Osteocyte (in vitro differentiated cells): ENCODE measurements around the gene ZNF225. TPM values are rescaled to one million over a fixed set of nuclear protein-coding genes. Genes with fewer than 3 reads are reported as not detected.
A peak's percentile ranks its signal among the peaks of the same experiment; 100 is the strongest.
"Not testable (repeated sequence)": the region's sequence is repeated elsewhere in the genome, so short reads cannot be mapped to it uniquely, and the experiment has no call there.

Experiments used
- DNase-seq: peaks from one replicate; pipeline ENCODE4 v3.0.0; 2021; ENCODE audit warnings: mixed read lengths; ENCODE audit not compliant: unreplicated experiment; ENCODE audit errors: extremely low spot score
- H3K27ac Mint-ChIP-seq: one replicate; pipeline ENCODE4 v1.8.0; 2021; ENCODE audit warnings: mild to moderate bottlenecking, mixed read lengths; ENCODE audit not compliant: unreplicated experiment
- H3K27me3 Mint-ChIP-seq: one replicate; pipeline ENCODE4 v1.8.0; 2021; ENCODE audit warnings: mixed read lengths; ENCODE audit not compliant: unreplicated experiment
- H3K36me3 Mint-ChIP-seq: one replicate; pipeline ENCODE4 v1.8.0; 2021; ENCODE audit warnings: mixed read lengths; ENCODE audit not compliant: unreplicated experiment
- H3K4me1 Mint-ChIP-seq: one replicate; pipeline ENCODE4 v1.8.0; 2021; ENCODE audit warnings: mixed read lengths; ENCODE audit not compliant: unreplicated experiment
- H3K4me3 Mint-ChIP-seq: one replicate; pipeline ENCODE4 v1.8.0; 2021; ENCODE audit warnings: mild to moderate bottlenecking, moderate library complexity, mixed read lengths; ENCODE audit not compliant: unreplicated experiment
- H3K9me3 Mint-ChIP-seq: one replicate; pipeline ENCODE4 v1.8.0; 2021; ENCODE audit warnings: mixed read lengths; ENCODE audit not compliant: unreplicated experiment
- total RNA-seq: library from RNA; stranded (reverse); gene quantifications from 2 replicates; pipeline ENCODE4 v1.2.1, GENCODE V29; 2021
- TF ChIP-seq, protein P1 (sequence below): fragments of 200-600 bp; sonication (generic); IDR thresholded peaks from 2 replicates; pipeline ENCODE4 v1.5.0; 2021; ENCODE audit warnings: antibody characterized with exemption, mild to moderate bottlenecking, moderate library complexity

ZNF225 gene
- total RNA-seq, 1 donor from 2014 or later, result 6.1 TPM

DNA sequence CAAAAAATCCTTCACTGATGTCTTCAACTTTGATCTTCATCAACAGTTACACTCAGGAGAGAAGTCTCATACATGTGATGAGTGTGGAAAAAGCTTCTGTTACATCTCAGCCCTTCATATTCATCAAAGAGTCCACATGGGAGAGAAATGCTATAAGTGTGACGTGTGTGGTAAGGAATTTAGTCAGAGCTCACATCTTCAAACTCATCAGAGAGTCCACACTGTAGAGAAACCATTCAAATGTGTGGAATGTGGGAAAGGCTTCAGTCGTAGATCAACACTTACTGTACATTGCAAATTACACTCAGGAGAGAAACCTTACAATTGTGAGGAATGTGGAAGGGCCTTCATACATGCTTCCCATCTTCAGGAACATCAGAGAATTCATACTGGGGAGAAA lies 43.3 kb downstream of the ZNF225 start:
- TF ChIP-seq, protein P1, sequence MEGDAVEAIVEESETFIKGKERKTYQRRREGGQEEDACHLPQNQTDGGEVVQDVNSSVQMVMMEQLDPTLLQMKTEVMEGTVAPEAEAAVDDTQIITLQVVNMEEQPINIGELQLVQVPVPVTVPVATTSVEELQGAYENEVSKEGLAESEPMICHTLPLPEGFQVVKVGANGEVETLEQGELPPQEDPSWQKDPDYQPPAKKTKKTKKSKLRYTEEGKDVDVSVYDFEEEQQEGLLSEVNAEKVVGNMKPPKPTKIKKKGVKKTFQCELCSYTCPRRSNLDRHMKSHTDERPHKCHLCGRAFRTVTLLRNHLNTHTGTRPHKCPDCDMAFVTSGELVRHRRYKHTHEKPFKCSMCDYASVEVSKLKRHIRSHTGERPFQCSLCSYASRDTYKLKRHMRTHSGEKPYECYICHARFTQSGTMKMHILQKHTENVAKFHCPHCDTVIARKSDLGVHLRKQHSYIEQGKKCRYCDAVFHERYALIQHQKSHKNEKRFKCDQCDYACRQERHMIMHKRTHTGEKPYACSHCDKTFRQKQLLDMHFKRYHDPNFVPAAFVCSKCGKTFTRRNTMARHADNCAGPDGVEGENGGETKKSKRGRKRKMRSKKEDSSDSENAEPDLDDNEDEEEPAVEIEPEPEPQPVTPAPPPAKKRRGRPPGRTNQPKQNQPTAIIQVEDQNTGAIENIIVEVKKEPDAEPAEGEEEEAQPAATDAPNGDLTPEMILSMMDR, result no peak
- H3K4me3 Mint-ChIP-seq, result no peak overlapping the region
- H3K36me3 Mint-ChIP-seq, result peaks cover 56% of the 10 kb centered on the region
- H3K27me3 Mint-ChIP-seq, result no peaks in the 10 kb centered on the region
- H3K9me3 Mint-ChIP-seq, result peaks cover 40% of the 10 kb centered on the region
- no peak overlapping the region for H3K27ac Mint-ChIP-seq
- no peaks in the 10 kb centered on the region for H3K4me1 Mint-ChIP-seq
- no peak for DNase-seq

- TF ChIP-seq, protein P1, result no peak
- peaks cover 27% of the 10 kb centered on the region for H3K36me3 Mint-ChIP-seq
- H3K27ac Mint-ChIP-seq, result no peak overlapping the region
- H3K4me1 Mint-ChIP-seq, result peaks cover 23% of the 10 kb centered on the region
- no peak for DNase-seq
- H3K27me3 Mint-ChIP-seq, result no peaks in the 10 kb centered on the region
- H3K9me3 Mint-ChIP-seq, result peaks cover 31% of the 10 kb centered on the region
- no peak overlapping the region for H3K4me3 Mint-ChIP-seq
Observed at GRCh38 chr19:44163789-44164188, 50.6 kb downstream of the ZNF225 start.

GRCh38 chr19:44164327-44164672 lies 51.1 kb downstream of the ZNF225 start:
- TF ChIP-seq, protein P1, result no peak
- Mint-ChIP-seq H3K9me3 (peaks cover 33% of the 10 kb centered on the region), H3K27ac (peak overlapping the region; percentile 100), H3K27me3 (no peaks in the 10 kb centered on the region), H3K4me1 (peaks cover 23% of the 10 kb centered on the region), H3K4me3 (peak overlapping the region; percentile 98), H3K36me3 (peaks cover 32% of the 10 kb centered on the region)
- DNase-seq, result no peak

GRCh38 chr19:44164673-44165512 lies 51.7 kb downstream of the ZNF225 start, which contains the start of gene ZNF226:
Gene ZNF226, plus strand, starts transcription at chr19:44165100. Its CDS starts 4,981 bp downstream, at chr19:44170081.
- peaks cover 34% of the 10 kb centered on the region for H3K9me3 Mint-ChIP-seq
- no peaks in the 10 kb centered on the region for H3K27me3 Mint-ChIP-seq
- peaks cover 23% of the 10 kb centered on the region for H3K4me1 Mint-ChIP-seq
- H3K36me3 Mint-ChIP-seq, result peaks cover 38% of the 10 kb centered on the region
- H3K4me3 Mint-ChIP-seq, result peak within 1 kb of the TSS; percentile 98
- DNase-seq, result peak; percentile 95
- TF ChIP-seq, protein P1, result no peak
- peak within 1 kb of the TSS; percentile 100 for H3K27ac Mint-ChIP-seq

- H3K27me3 Mint-ChIP-seq, DNase-seq, H3K27ac Mint-ChIP-seq, H3K4me3 Mint-ChIP-seq: not testable (repeated sequence)
- Mint-ChIP-seq H3K9me3 (peaks cover 45% of the 10 kb centered on the region), H3K4me1 (peaks cover 15% of the 10 kb centered on the region), H3K36me3 (peaks cover 86% of the 10 kb centered on the region)
Observed at GRCh38 chr19:44170660-44171059, 57.5 kb downstream of the ZNF225 start.
